ENCODE measurements around the gene KHDRBS2.

DNA sequence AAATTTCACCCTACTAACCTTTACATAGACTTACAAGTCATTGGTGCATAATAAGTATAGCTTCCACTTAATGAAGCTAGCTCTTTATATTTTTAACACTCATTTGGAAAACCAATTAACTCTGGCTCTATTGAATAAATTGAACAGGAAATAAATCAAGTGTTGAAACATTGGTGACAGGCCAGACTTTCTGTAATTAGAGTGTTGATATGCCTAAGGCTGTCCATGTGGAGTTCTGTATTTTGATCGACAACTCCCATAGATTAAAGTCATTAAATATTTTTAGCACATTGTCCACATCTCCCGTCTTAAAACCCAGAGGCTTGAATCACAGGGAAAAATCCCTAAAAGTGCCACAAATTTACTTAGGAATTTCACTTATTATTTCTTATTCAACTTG is 468.3 kb downstream of the KHDRBS2 start:
- TF ChIP-seq, protein P1, sequence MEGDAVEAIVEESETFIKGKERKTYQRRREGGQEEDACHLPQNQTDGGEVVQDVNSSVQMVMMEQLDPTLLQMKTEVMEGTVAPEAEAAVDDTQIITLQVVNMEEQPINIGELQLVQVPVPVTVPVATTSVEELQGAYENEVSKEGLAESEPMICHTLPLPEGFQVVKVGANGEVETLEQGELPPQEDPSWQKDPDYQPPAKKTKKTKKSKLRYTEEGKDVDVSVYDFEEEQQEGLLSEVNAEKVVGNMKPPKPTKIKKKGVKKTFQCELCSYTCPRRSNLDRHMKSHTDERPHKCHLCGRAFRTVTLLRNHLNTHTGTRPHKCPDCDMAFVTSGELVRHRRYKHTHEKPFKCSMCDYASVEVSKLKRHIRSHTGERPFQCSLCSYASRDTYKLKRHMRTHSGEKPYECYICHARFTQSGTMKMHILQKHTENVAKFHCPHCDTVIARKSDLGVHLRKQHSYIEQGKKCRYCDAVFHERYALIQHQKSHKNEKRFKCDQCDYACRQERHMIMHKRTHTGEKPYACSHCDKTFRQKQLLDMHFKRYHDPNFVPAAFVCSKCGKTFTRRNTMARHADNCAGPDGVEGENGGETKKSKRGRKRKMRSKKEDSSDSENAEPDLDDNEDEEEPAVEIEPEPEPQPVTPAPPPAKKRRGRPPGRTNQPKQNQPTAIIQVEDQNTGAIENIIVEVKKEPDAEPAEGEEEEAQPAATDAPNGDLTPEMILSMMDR (IDR thresholded peaks at IDR 0.05; ENCODE audit: insufficient read depth, low read length), result no peak
- TF ChIP-seq, protein P2, sequence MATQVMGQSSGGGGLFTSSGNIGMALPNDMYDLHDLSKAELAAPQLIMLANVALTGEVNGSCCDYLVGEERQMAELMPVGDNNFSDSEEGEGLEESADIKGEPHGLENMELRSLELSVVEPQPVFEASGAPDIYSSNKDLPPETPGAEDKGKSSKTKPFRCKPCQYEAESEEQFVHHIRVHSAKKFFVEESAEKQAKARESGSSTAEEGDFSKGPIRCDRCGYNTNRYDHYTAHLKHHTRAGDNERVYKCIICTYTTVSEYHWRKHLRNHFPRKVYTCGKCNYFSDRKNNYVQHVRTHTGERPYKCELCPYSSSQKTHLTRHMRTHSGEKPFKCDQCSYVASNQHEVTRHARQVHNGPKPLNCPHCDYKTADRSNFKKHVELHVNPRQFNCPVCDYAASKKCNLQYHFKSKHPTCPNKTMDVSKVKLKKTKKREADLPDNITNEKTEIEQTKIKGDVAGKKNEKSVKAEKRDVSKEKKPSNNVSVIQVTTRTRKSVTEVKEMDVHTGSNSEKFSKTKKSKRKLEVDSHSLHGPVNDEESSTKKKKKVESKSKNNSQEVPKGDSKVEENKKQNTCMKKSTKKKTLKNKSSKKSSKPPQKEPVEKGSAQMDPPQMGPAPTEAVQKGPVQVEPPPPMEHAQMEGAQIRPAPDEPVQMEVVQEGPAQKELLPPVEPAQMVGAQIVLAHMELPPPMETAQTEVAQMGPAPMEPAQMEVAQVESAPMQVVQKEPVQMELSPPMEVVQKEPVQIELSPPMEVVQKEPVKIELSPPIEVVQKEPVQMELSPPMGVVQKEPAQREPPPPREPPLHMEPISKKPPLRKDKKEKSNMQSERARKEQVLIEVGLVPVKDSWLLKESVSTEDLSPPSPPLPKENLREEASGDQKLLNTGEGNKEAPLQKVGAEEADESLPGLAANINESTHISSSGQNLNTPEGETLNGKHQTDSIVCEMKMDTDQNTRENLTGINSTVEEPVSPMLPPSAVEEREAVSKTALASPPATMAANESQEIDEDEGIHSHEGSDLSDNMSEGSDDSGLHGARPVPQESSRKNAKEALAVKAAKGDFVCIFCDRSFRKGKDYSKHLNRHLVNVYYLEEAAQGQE (IDR thresholded peaks at IDR 0.05; ENCODE audit: insufficient replicate concordance, low read depth), result no peak
- TF ChIP-seq POLR2AphosphoS5 (IDR thresholded peaks at IDR 0.05; ENCODE audit: low read depth), result no peak
- no peak for TF ChIP-seq GABPA (IDR thresholded peaks at IDR 0.05; ENCODE audit: low read depth)
